Mesothelial cell of epicardium (in vitro differentiated cells): ENCODE data around the gene MRPL2. TPM values are rescaled to one million over a fixed set of nuclear protein-coding genes. Genes with fewer than 3 reads are reported as not detected.
A peak's percentile ranks its signal among the peaks of the same experiment; 100 is the strongest.
"Not testable (repeated sequence)": the region's sequence is repeated elsewhere in the genome, so short reads cannot be mapped to it uniquely, and the experiment has no call there.

ENCODE experiments used
- DNase-seq, 2 experiments: peaks; one replicate each; pipeline ENCODE4 v3.0.0; 2021; ENCODE audit warnings: low spot score in 2 of 2; ENCODE audit not compliant: unreplicated experiment in 2 of 2
- H3K27ac Mint-ChIP-seq: 2 replicates; pipeline ENCODE4 v1.8.0; 2021; ENCODE audit warnings: mixed read lengths
- H3K27me3 Mint-ChIP-seq: 2 replicates; pipeline ENCODE4 v1.8.0; 2021; ENCODE audit warnings: low read depth, mixed read lengths
- H3K36me3 Mint-ChIP-seq: 2 replicates; pipeline ENCODE4 v1.8.0; 2021; ENCODE audit warnings: mixed read lengths
- H3K4me1 Mint-ChIP-seq: 2 replicates; pipeline ENCODE4 v1.8.0; 2021; ENCODE audit warnings: mixed read lengths
- H3K4me3 Mint-ChIP-seq: 2 replicates; pipeline ENCODE4 v1.8.0; 2021; ENCODE audit warnings: mild to moderate bottlenecking, moderate library complexity, mixed read lengths
- H3K9me3 Mint-ChIP-seq: 2 replicates; pipeline ENCODE4 v1.8.0; 2021; ENCODE audit warnings: mixed read lengths
- total RNA-seq: library from RNA; stranded (reverse); gene quantifications from 3 replicates; pipeline ENCODE4 v1.2.1, GENCODE V29; 2021
- TF ChIP-seq, protein P1 (sequence below): fragments of 200-600 bp; sonication (generic); IDR thresholded peaks from one replicate; pipeline ENCODE4 v1.5.0; 2021; ENCODE audit warnings: antibody characterized with exemption; ENCODE audit not compliant: unreplicated experiment

Gene MRPL2
- total RNA-seq, 1 donor from 2014 or later = 54.9 TPM

DNA sequence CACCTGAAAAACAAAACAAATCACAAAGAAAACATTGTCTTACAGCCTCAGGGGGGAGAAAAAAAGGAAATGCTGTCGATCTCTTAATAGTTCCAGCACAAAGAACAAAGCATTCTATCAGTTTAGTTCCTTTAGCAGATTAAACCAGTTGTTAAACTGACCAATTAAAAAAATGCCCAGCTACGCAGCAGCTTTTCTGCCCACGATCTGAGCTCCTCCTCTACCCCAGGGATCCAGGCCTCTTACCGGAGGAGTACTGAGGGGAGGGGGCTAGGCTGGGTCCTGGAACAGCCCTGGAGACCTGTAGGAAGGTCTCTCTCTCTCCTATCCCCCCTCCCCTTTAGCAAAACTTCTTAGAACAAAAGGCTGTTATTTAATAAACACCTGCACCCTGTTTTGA, 30.2 kb upstream of the MRPL2 start:
- H3K4me1 Mint-ChIP-seq = peaks cover 54% of the 10 kb centered on the region
- no peaks in the 10 kb centered on the region for H3K9me3 Mint-ChIP-seq
- peaks cover 2% of the 10 kb centered on the region for H3K36me3 Mint-ChIP-seq
- TF ChIP-seq, protein P1, sequence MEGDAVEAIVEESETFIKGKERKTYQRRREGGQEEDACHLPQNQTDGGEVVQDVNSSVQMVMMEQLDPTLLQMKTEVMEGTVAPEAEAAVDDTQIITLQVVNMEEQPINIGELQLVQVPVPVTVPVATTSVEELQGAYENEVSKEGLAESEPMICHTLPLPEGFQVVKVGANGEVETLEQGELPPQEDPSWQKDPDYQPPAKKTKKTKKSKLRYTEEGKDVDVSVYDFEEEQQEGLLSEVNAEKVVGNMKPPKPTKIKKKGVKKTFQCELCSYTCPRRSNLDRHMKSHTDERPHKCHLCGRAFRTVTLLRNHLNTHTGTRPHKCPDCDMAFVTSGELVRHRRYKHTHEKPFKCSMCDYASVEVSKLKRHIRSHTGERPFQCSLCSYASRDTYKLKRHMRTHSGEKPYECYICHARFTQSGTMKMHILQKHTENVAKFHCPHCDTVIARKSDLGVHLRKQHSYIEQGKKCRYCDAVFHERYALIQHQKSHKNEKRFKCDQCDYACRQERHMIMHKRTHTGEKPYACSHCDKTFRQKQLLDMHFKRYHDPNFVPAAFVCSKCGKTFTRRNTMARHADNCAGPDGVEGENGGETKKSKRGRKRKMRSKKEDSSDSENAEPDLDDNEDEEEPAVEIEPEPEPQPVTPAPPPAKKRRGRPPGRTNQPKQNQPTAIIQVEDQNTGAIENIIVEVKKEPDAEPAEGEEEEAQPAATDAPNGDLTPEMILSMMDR = no peak
- no peak for DNase-seq
- no peak overlapping the region for H3K4me3 Mint-ChIP-seq
- no peaks in the 10 kb centered on the region for H3K27me3 Mint-ChIP-seq
- peak overlapping the region; percentile 98 for H3K27ac Mint-ChIP-seq

DNA sequence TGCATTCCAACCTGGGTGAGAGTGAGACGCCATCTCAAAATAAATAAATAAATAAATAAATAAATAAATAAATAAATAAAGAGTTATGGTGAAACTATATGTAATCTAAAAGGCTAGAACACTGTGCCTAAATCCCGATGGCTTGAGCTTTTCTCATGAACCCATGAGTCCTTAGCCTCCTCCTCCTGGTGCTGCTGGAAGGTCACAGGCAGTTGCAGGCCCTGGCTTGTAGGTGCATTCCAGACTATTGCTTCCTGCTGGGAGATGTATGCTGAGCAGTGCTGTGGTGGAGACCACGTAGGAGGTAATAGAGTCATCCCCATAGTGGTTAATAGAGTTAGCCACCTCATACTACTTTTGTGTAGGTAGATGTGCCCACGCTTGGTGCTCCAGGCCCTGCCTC, 29.4 kb upstream of the MRPL2 start:
- H3K36me3 Mint-ChIP-seq = no peaks in the 10 kb centered on the region
- H3K27me3 Mint-ChIP-seq = no peaks in the 10 kb centered on the region
- TF ChIP-seq, protein P1 = no peak
- no peak for DNase-seq
- H3K4me1 Mint-ChIP-seq = peaks cover 51% of the 10 kb centered on the region
- H3K9me3 Mint-ChIP-seq = no peaks in the 10 kb centered on the region
- H3K27ac Mint-ChIP-seq = peak overlapping the region; percentile 98
- no peak overlapping the region for H3K4me3 Mint-ChIP-seq

DNA sequence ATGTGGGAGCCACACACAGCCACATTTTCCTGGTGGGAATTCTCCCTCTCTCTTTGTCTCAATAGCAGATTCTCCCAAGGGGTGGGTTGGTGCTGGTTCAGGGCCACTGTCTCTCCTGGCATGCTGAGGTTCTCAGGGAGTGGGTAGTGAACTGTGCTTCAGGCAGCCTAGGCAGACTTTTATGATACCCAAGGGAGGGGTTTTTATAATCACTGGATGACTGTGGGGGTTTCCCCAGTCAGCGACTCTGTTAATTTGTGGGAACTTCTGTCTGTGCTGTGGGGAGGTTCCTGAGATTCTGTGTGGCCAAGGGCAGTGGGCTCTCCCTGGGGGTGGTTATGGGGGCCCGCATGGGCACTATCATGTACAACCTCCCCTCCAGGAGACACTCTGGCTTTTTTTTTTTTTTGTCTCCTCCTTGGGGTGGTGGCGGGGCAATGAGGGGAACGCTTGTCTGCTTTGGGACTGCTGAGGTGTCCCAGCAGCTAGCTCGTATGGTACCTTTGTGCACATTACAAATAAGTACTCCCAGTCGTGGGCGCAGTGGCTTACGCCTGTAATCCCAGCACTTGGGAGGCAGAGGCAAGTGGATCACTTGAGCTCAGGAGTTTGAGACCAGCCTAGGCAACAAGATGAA, 26.9 kb upstream of the MRPL2 start:
- no peak for DNase-seq
- H3K36me3 Mint-ChIP-seq = peaks cover under 1% of the 10 kb centered on the region
- H3K27me3 Mint-ChIP-seq = no peaks in the 10 kb centered on the region
- peak overlapping the region; percentile 69 for H3K27ac Mint-ChIP-seq
- no peak overlapping the region for H3K4me3 Mint-ChIP-seq
- H3K9me3 Mint-ChIP-seq = no peaks in the 10 kb centered on the region
- peaks cover 38% of the 10 kb centered on the region for H3K4me1 Mint-ChIP-seq
- TF ChIP-seq, protein P1 = no peak

DNA sequence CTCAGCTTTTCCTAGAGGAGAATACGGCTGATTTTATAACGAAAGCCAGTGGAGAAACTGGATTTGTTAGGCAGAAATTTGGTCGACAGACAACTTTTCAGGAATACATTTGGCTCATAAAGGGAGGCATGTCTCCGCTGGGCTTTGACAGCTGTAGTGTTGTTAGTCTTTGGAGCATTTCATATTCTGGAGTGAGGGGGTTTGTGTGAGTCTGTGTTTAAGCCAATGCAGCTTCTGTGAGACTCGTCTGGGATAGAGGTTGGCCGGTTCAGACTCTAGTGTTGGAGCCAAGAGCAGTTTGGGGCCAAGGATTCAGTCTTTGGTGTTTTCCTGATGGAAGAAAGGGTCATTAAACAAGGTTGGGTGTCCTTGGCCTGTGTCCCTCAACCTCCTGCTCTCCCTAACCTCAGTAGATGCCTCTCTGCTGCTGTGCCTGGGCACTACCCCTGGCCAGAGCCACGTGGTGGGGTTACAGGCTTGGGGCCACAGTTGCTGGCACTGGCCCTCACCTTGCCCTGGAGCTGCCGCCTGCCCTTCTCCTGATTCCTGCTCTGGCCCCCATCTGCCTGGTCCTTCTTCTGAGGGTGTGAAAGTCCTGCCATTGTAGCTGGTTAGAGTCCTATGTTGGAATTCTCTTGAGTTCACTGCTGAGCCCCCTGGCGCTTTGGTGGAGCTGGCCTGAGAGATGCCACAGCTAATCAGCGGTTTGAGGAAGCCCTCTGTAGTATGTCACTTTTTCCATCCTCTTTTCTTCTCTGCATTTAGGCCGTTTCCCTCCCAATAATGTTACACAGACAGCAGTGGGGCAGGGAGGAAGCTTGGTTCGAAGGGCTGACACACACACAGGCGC, 23.8 kb upstream of the MRPL2 start:
- Mint-ChIP-seq H3K36me3 (peaks cover 4% of the 10 kb centered on the region), H3K4me1 (peaks cover 25% of the 10 kb centered on the region), H3K9me3 (no peaks in the 10 kb centered on the region), H3K27ac (peak overlapping the region; percentile 31), H3K4me3 (no peak overlapping the region), H3K27me3 (no peaks in the 10 kb centered on the region)
- no peak for DNase-seq
- TF ChIP-seq, protein P1 = no peak

DNA sequence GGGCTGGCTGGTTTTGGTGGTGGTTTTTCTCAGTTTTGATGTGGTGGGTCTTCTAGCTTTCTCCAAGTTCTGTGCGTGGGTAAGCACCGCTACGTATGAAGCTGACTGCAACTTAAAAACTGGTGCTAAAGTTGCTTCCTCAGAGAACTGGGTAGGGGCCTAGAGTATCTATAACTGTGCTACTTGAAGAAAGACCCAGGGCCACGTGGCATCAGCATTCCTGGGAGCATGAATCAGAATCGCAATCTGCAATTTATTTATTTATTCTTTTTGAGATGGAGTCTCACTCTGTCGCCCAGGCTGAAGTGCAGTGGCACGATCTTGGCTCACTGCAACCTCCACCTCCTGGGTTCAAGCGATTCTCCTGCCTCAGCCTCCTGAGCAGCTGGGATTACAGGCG, 22.7 kb upstream of the MRPL2 start:
- H3K4me3 Mint-ChIP-seq, H3K36me3 Mint-ChIP-seq, H3K27me3 Mint-ChIP-seq, DNase-seq, H3K9me3 Mint-ChIP-seq: not testable (repeated sequence)
- H3K27ac Mint-ChIP-seq = peak overlapping the region; percentile 43
- H3K4me1 Mint-ChIP-seq = peaks cover 30% of the 10 kb centered on the region

DNA sequence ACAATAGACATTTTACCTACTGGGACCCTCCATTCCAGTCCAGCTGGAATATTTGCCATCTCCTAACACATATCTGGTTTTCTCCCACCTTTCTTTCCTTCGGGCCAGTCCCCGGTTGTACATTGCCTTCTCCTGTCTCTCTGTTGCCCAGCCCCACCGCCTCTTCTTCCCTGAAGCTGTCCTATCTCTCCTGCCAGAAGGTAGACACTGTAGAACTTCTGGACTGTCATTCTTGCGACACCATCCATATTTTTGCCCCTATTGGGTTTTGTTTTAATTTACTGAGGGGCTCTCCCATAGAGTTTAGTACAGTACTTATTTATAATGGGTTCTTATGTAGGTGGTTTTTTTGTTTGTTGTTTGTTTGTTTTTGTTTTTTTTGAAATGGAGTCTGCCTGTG, 21.8 kb upstream of the MRPL2 start:
- Mint-ChIP-seq H3K27me3 (no peaks in the 10 kb centered on the region), H3K4me1 (peaks cover 30% of the 10 kb centered on the region), H3K4me3 (no peak overlapping the region), H3K27ac (peak overlapping the region; percentile 20), H3K9me3 (no peaks in the 10 kb centered on the region), H3K36me3 (peaks cover 4% of the 10 kb centered on the region)
- no peak for DNase-seq
- TF ChIP-seq, protein P1 = no peak
